DMS153 treated with DMSO at 0.1 percent for 48 hours (cell line): Measurements from ENCODE around the gene LLCFC1.

ENCODE experiments used
- DNase-seq: peaks from one replicate; lab custom pipeline; 2025; ENCODE audit not compliant: unreplicated experiment; lab: John Stamatoyannopoulos, UW

Gene LLCFC1

GRCh38 chr7:142910031-142910433 lies 29.3 kb upstream of the LLCFC1 start:
- DNase-seq = no peak

- DNase-seq = no peak
Measured at GRCh38 chr7:142910481-142910880, 28.8 kb upstream of the LLCFC1 start.

- no peak for DNase-seq
Measured at GRCh38 chr7:142913051-142913450, 26.2 kb upstream of the LLCFC1 start.

- no peak for DNase-seq
Measured at GRCh38 chr7:142913566-142913965, 25.7 kb upstream of the LLCFC1 start.

GRCh38 chr7:142914121-142914520 lies 25.2 kb upstream of the LLCFC1 start:
- no peak for DNase-seq

GRCh38 chr7:142915315-142915714 lies 24.0 kb upstream of the LLCFC1 start:
- no peak for DNase-seq

GRCh38 chr7:142916508-142916907 lies 22.8 kb upstream of the LLCFC1 start:
- DNase-seq = no peak

GRCh38 chr7:142917447-142917846 lies 21.8 kb upstream of the LLCFC1 start:
- no peak for DNase-seq

GRCh38 chr7:142918901-142919300 lies 20.4 kb upstream of the LLCFC1 start:
- DNase-seq = no peak

GRCh38 chr7:142919656-142920055 lies 19.6 kb upstream of the LLCFC1 start:
- no peak for DNase-seq

GRCh38 chr7:142923391-142923790 lies 15.9 kb upstream of the LLCFC1 start:
- no peak for DNase-seq

GRCh38 chr7:142925413-142925812 lies 13.9 kb upstream of the LLCFC1 start:
- no peak for DNase-seq

GRCh38 chr7:142927085-142927745 lies 12.1 kb upstream of the LLCFC1 start:
- no peak for DNase-seq

GRCh38 chr7:142927949-142928348 lies 11.3 kb upstream of the LLCFC1 start:
- no peak for DNase-seq

- DNase-seq = no peak
Measured at GRCh38 chr7:142930126-142930730, 9.1 kb upstream of the LLCFC1 start.

- DNase-seq = no peak
Measured at GRCh38 chr7:142932386-142933091, 6.7 kb upstream of the LLCFC1 start.

GRCh38 chr7:142933092-142933475 lies 6.2 kb upstream of the LLCFC1 start:
- no peak for DNase-seq

- DNase-seq = no peak
Measured at GRCh38 chr7:142933624-142934023, 5.7 kb upstream of the LLCFC1 start, which contains the start of gene TRPV5. Gene TRPV5, minus strand, starts transcription at chr7:142933746. Its CDS starts 287 bp downstream, at chr7:142933459.

GRCh38 chr7:142934056-142934455 lies 5.2 kb upstream of the LLCFC1 start:
- DNase-seq = no peak

- DNase-seq = no peak
Measured at GRCh38 chr7:142935941-142936565, 3.2 kb upstream of the LLCFC1 start.

GRCh38 chr7:142938611-142939010 lies 673 bp upstream of the LLCFC1 start:
- DNase-seq = no peak
